Ovary (tissue), 3 donors: ENCODE measurements around the gene GPC6.

ENCODE experiments used
- POLR2A ChIP-seq: fragments of 450-650 bp; IDR thresholded peaks from one replicate; pipeline ENCODE4 v1.6.1; 2017; ENCODE audit warnings: antibody characterized with exemption, mild to moderate bottlenecking, moderate library complexity
- TF ChIP-seq, protein P1 (sequence below), 3 donors: fragments of 450-650 bp in 2 of 3; fragments of 200-600 bp in 1 of 3; IDR thresholded peaks; one replicate each; pipeline versions ENCODE4 v1.5.1 to v1.8.0; 2016 to 2022; ENCODE audit warnings: antibody characterized with exemption in 3 of 3, mild to moderate bottlenecking in 1 of 3
- donor health status: DM: no; HTN: no; CAD: no.

DNA sequence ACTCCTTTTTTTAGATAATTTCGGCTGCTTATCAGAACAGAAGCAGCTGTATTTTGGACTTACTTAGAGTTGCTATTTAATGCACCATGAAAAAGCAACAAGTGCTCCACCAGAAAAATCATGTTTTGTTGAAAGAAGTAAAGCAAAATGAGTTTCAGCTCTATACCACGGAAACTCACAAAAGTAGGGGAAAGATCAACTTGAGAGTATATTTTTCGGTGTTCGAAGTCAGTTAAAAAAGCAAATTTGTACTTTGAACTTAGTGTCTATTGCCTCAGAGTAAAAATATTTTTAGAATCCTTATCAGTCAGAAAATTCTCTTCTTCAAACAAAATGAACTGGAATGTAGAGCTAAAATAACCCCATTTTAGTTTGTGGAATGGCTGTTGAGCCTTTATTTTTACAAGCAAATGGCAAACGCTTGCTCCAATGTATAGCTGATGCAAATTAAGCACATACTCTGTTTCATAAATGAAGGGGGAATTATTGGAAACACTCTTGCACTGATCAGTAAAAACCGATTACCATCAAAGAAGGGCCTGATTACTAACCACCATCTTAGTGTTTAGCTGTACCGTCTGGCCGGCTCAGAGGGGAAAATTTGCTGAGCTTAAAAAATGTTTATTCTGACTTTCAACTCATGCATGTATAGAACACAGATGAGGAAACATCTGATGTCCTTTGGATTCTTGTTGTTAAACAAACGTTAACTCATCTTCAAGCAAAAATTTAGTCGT lies 540.7 kb downstream of the GPC6 start:
- TF ChIP-seq POLR2A: no peak
- TF ChIP-seq, protein P1, sequence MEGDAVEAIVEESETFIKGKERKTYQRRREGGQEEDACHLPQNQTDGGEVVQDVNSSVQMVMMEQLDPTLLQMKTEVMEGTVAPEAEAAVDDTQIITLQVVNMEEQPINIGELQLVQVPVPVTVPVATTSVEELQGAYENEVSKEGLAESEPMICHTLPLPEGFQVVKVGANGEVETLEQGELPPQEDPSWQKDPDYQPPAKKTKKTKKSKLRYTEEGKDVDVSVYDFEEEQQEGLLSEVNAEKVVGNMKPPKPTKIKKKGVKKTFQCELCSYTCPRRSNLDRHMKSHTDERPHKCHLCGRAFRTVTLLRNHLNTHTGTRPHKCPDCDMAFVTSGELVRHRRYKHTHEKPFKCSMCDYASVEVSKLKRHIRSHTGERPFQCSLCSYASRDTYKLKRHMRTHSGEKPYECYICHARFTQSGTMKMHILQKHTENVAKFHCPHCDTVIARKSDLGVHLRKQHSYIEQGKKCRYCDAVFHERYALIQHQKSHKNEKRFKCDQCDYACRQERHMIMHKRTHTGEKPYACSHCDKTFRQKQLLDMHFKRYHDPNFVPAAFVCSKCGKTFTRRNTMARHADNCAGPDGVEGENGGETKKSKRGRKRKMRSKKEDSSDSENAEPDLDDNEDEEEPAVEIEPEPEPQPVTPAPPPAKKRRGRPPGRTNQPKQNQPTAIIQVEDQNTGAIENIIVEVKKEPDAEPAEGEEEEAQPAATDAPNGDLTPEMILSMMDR (IDR thresholded peaks at IDR 0.05): no peak
